HEK293 (cell line): ENCODE data around the gene EHD2.

Experiments used
- GLIS2 ChIP-seq: fragments of 450-650 bp; formaldehyde crosslinking; IDR thresholded peaks from 2 replicates; pipeline ENCODE4 v1.5.1; 2016; ENCODE audit warnings: missing biosample characterization, missing genetic modification characterization
- KLF16 ChIP-seq: fragments of 450-650 bp; formaldehyde crosslinking; IDR thresholded peaks from 2 replicates; pipeline ENCODE4 v1.5.1; 2017; ENCODE audit warnings: missing biosample characterization, missing genetic modification characterization
- OSR2 ChIP-seq: fragments of 450-650 bp; formaldehyde crosslinking; IDR thresholded peaks from 2 replicates; pipeline ENCODE4 v1.5.1; 2016; ENCODE audit warnings: missing biosample characterization, missing genetic modification characterization
- PRDM1 ChIP-seq: fragments of 450-650 bp; formaldehyde crosslinking; IDR thresholded peaks from 2 replicates; pipeline ENCODE4; 2016; ENCODE audit warnings: missing biosample characterization, missing genetic modification characterization
- SP3 ChIP-seq: fragments of 450-650 bp; formaldehyde crosslinking; IDR thresholded peaks from 2 replicates; pipeline ENCODE4 v1.5.1; 2016; ENCODE audit warnings: missing biosample characterization, missing genetic modification characterization
- WT1 ChIP-seq: fragments of 450-650 bp; formaldehyde crosslinking; IDR thresholded peaks from 2 replicates; pipeline ENCODE4 v1.5.1; 2016; ENCODE audit warnings: missing biosample characterization, missing genetic modification characterization
- ZFP37 ChIP-seq: fragments of 450-650 bp; formaldehyde crosslinking; IDR thresholded peaks from 2 replicates; pipeline ENCODE4 v1.5.1; 2016; ENCODE audit warnings: missing biosample characterization, missing genetic modification characterization
- ZFP41 ChIP-seq: fragments of 450-650 bp; formaldehyde crosslinking; IDR thresholded peaks from 2 replicates; pipeline ENCODE4 v1.5.1; 2016; ENCODE audit warnings: missing biosample characterization, missing genetic modification characterization, borderline replicate concordance
- ZFP69B ChIP-seq: fragments of 450-650 bp; formaldehyde crosslinking; IDR thresholded peaks from 2 replicates; pipeline ENCODE4 v1.5.1; 2016; ENCODE audit warnings: missing biosample characterization, missing genetic modification characterization
- ZNF121 ChIP-seq: fragments of 450-650 bp; formaldehyde crosslinking; IDR thresholded peaks from 2 replicates; pipeline ENCODE4 v1.5.1; 2016; ENCODE audit warnings: missing biosample characterization, missing genetic modification characterization
- ZNF155 ChIP-seq: fragments of 450-650 bp; formaldehyde crosslinking; IDR thresholded peaks from 2 replicates; pipeline ENCODE4 v1.5.1; 2016; ENCODE audit warnings: missing biosample characterization, missing genetic modification characterization
- ZNF248 ChIP-seq: fragments of 450-650 bp; formaldehyde crosslinking; IDR thresholded peaks from 2 replicates; pipeline ENCODE4 v1.5.1; 2017; ENCODE audit warnings: missing biosample characterization, missing genetic modification characterization
- ZNF335 ChIP-seq: fragments of 450-650 bp; formaldehyde crosslinking; conservative IDR thresholded peaks from 2 replicates; pipeline ENCODE4 v1.5.1; 2016; ENCODE audit warnings: missing biosample characterization, missing genetic modification characterization
- ZNF354C ChIP-seq: fragments of 450-650 bp; formaldehyde crosslinking; IDR thresholded peaks from 2 replicates; pipeline ENCODE4 v1.5.1; 2016; ENCODE audit warnings: missing biosample characterization, missing genetic modification characterization, low read depth, borderline replicate concordance
- ZNF398 ChIP-seq: fragments of 450-650 bp; formaldehyde crosslinking; IDR thresholded peaks from 2 replicates; pipeline ENCODE4 v1.5.1; 2017; ENCODE audit warnings: missing biosample characterization, missing genetic modification characterization
- ZNF426 ChIP-seq: fragments of 450-650 bp; formaldehyde crosslinking; IDR thresholded peaks from 2 replicates; pipeline ENCODE4 v1.5.1; 2017; ENCODE audit warnings: missing biosample characterization, missing genetic modification characterization, mild to moderate bottlenecking, inconsistent platforms, moderate library complexity
- ZNF473 ChIP-seq: fragments of 450-650 bp; formaldehyde crosslinking; IDR thresholded peaks from 2 replicates; pipeline ENCODE4 v1.5.1; 2017; ENCODE audit warnings: missing biosample characterization, missing genetic modification characterization
- ZNF621 ChIP-seq: fragments of 450-650 bp; formaldehyde crosslinking; IDR thresholded peaks from 2 replicates; pipeline ENCODE4 v1.5.1; 2017; ENCODE audit warnings: missing biosample characterization, missing genetic modification characterization
- ZNF658 ChIP-seq: fragments of 450-650 bp; formaldehyde crosslinking; IDR thresholded peaks from 2 replicates; pipeline ENCODE4; 2016; ENCODE audit warnings: missing biosample characterization, missing genetic modification characterization
- ZNF660 ChIP-seq: fragments of 450-650 bp; IDR thresholded peaks from 2 replicates; pipeline ENCODE4 v1.5.1; 2018; ENCODE audit warnings: missing biosample characterization, mild to moderate bottlenecking, missing genetic modification characterization
- ZNF670 ChIP-seq: fragments of 450-650 bp; formaldehyde crosslinking; IDR thresholded peaks from 2 replicates; pipeline ENCODE4 v1.5.1; 2016; ENCODE audit warnings: missing biosample characterization, missing genetic modification characterization, low read depth
- ZNF677 ChIP-seq: fragments of 450-650 bp; IDR thresholded peaks from 2 replicates; pipeline ENCODE4 v1.5.0; 2018; ENCODE audit warnings: missing biosample characterization, mild to moderate bottlenecking, missing genetic modification characterization, moderate library complexity
- ZNF701 ChIP-seq: fragments of 450-650 bp; formaldehyde crosslinking; IDR thresholded peaks from 2 replicates; pipeline ENCODE4 v1.5.1; 2016; ENCODE audit warnings: missing biosample characterization, missing genetic modification characterization
- ZNF791 ChIP-seq: fragments of 450-650 bp; formaldehyde crosslinking; IDR thresholded peaks from 2 replicates; pipeline ENCODE4 v1.5.1; 2016; ENCODE audit warnings: missing biosample characterization, missing genetic modification characterization
- ZNF792 ChIP-seq: fragments of 450-650 bp; formaldehyde crosslinking; IDR thresholded peaks from 2 replicates; pipeline ENCODE4 v1.5.1; 2016; ENCODE audit warnings: missing biosample characterization, missing genetic modification characterization
- TF ChIP-seq, protein P1 (sequence below): fragments of 450-650 bp; formaldehyde crosslinking; IDR thresholded peaks from 2 replicates; pipeline ENCODE4 v1.5.1; 2017; ENCODE audit warnings: missing biosample characterization, missing genetic modification characterization
- TF ChIP-seq, protein P2 (sequence below): fragments of 450-650 bp; IDR thresholded peaks from 2 replicates; pipeline ENCODE4 v1.5.1; 2018; ENCODE audit warnings: missing biosample characterization, missing genetic modification characterization
- TF ChIP-seq, protein P3 (sequence below): fragments of 450-650 bp; formaldehyde crosslinking; IDR thresholded peaks from 2 replicates; pipeline ENCODE4 v1.5.1; 2016; ENCODE audit warnings: missing biosample characterization, missing genetic modification characterization
- TF ChIP-seq, protein P4 (sequence below): fragments of 450-650 bp; formaldehyde crosslinking; IDR thresholded peaks from 2 replicates; pipeline ENCODE4 v1.5.1; 2016; ENCODE audit warnings: missing biosample characterization, missing genetic modification characterization
- TF ChIP-seq, protein P5 (sequence below): fragments of 450-650 bp; formaldehyde crosslinking; IDR thresholded peaks from 2 replicates; pipeline ENCODE4 v1.5.1; 2016; ENCODE audit warnings: missing biosample characterization, missing genetic modification characterization

EHD2 gene

DNA sequence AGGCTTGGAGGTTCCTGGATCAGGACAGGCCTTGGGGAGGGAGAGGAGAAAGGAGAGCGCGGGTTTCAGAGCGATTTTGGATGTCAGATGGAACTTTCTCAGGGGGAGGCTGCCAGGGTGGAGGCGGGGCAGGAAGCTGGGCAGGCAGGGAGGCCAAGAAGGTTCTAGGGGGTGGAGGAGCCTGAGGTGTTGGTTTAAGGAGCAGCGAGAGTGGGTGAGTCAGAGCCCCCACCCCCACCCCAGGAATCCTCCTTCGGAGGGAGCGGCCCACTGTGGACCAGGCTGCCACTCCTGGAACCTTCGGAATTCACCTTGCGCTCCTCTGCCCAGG lies 16.2 kb downstream of the EHD2 start (continued):
- TF ChIP-seq, protein P1, sequence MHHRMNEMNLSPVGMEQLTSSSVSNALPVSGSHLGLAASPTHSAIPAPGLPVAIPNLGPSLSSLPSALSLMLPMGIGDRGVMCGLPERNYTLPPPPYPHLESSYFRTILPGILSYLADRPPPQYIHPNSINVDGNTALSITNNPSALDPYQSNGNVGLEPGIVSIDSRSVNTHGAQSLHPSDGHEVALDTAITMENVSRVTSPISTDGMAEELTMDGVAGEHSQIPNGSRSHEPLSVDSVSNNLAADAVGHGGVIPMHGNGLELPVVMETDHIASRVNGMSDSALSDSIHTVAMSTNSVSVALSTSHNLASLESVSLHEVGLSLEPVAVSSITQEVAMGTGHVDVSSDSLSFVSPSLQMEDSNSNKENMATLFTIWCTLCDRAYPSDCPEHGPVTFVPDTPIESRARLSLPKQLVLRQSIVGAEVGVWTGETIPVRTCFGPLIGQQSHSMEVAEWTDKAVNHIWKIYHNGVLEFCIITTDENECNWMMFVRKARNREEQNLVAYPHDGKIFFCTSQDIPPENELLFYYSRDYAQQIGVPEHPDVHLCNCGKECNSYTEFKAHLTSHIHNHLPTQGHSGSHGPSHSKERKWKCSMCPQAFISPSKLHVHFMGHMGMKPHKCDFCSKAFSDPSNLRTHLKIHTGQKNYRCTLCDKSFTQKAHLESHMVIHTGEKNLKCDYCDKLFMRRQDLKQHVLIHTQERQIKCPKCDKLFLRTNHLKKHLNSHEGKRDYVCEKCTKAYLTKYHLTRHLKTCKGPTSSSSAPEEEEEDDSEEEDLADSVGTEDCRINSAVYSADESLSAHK (tag by site-specific recombination), result no peak
- TF ChIP-seq ZNF701 (tag by site-specific recombination), result no peak
- TF ChIP-seq ZNF155, result no peak
- TF ChIP-seq, protein P2, sequence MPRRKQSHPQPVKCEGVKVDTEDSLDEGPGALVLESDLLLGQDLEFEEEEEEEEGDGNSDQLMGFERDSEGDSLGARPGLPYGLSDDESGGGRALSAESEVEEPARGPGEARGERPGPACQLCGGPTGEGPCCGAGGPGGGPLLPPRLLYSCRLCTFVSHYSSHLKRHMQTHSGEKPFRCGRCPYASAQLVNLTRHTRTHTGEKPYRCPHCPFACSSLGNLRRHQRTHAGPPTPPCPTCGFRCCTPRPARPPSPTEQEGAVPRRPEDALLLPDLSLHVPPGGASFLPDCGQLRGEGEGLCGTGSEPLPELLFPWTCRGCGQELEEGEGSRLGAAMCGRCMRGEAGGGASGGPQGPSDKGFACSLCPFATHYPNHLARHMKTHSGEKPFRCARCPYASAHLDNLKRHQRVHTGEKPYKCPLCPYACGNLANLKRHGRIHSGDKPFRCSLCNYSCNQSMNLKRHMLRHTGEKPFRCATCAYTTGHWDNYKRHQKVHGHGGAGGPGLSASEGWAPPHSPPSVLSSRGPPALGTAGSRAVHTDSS (tag by site-specific recombination), result no peak
- no peak for TF ChIP-seq ZNF792 (tag by site-specific recombination)
- no peak for TF ChIP-seq ZNF658
- TF ChIP-seq ZNF670, result no peak
- TF ChIP-seq ZNF621 (tag by site-specific recombination), result no peak
- TF ChIP-seq WT1 (tag by site-specific recombination), result peak; percentile 76; the same call in 1 of the 2 replicates
- TF ChIP-seq ZNF354C, result no peak
- TF ChIP-seq, protein P3, sequence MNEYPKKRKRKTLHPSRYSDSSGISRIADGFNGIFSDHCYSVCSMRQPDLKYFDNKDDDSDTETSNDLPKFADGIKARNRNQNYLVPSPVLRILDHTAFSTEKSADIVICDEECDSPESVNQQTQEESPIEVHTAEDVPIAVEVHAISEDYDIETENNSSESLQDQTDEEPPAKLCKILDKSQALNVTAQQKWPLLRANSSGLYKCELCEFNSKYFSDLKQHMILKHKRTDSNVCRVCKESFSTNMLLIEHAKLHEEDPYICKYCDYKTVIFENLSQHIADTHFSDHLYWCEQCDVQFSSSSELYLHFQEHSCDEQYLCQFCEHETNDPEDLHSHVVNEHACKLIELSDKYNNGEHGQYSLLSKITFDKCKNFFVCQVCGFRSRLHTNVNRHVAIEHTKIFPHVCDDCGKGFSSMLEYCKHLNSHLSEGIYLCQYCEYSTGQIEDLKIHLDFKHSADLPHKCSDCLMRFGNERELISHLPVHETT, result peak; percentile 55; the same call in 1 of the 2 replicates
- TF ChIP-seq, protein P4, sequence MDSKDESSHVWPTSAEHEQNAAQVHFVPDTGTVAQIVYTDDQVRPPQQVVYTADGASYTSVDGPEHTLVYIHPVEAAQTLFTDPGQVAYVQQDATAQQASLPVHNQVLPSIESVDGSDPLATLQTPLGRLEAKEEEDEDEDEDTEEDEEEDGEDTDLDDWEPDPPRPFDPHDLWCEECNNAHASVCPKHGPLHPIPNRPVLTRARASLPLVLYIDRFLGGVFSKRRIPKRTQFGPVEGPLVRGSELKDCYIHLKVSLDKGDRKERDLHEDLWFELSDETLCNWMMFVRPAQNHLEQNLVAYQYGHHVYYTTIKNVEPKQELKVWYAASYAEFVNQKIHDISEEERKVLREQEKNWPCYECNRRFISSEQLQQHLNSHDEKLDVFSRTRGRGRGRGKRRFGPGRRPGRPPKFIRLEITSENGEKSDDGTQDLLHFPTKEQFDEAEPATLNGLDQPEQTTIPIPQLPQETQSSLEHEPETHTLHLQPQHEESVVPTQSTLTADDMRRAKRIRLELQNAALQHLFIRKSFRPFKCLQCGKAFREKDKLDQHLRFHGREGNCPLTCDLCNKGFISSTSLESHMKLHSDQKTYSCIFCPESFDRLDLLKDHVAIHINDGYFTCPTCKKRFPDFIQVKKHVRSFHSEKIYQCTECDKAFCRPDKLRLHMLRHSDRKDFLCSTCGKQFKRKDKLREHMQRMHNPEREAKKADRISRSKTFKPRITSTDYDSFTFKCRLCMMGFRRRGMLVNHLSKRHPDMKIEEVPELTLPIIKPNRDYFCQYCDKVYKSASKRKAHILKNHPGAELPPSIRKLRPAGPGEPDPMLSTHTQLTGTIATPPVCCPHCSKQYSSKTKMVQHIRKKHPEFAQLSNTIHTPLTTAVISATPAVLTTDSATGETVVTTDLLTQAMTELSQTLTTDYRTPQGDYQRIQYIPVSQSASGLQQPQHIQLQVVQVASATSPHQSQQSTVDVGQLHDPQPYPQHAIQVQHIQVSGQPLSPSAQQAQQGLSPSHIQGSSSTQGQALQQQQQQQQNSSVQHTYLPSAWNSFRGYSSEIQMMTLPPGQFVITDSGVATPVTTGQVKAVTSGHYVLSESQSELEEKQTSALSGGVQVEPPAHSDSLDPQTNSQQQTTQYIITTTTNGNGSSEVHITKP (tag by site-specific recombination), result no peak; the same call in 1 of the 2 replicates
- peak; percentile 29; the same call in 1 of the 2 replicates for TF ChIP-seq ZNF660 (tag by site-specific recombination)
- TF ChIP-seq PRDM1 (tag by site-specific recombination), result peak; percentile 95; the same call in 1 of the 2 replicates
- TF ChIP-seq ZNF677 (tag by site-specific recombination), result no peak
- TF ChIP-seq ZNF248, result no peak
- no peak for TF ChIP-seq ZNF335 (tag by site-specific recombination)
- peak; percentile 20; the same call in 1 of the 2 replicates for TF ChIP-seq SP3 (tag by site-specific recombination)
- TF ChIP-seq KLF16 (tag by site-specific recombination), result peak; percentile 62; the same call in 1 of the 2 replicates
- TF ChIP-seq GLIS2 (tag by site-specific recombination), result peak; percentile 57
- TF ChIP-seq, protein P5, sequence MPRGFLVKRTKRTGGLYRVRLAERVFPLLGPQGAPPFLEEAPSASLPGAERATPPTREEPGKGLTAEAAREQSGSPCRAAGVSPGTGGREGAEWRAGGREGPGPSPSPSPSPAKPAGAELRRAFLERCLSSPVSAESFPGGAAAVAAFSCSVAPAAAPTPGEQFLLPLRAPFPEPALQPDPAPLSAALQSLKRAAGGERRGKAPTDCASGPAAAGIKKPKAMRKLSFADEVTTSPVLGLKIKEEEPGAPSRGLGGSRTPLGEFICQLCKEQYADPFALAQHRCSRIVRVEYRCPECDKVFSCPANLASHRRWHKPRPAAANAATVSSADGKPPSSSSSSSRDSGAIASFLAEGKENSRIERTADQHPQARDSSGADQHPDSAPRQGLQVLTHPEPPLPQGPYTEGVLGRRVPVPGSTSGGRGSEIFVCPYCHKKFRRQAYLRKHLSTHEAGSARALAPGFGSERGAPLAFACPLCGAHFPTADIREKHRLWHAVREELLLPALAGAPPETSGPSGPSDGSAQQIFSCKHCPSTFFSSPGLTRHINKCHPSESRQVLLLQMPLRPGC, result 0 out of 2 replicates have a peak, but pooled peaks have one; percentile 36
- no peak; the same call in 1 of the 2 replicates for TF ChIP-seq OSR2
- no peak for TF ChIP-seq ZFP41 (tag by site-specific recombination)
- TF ChIP-seq ZFP37 (tag by site-specific recombination), result 0 out of 2 replicates have a peak, but pooled peaks have one; percentile 14
- TF ChIP-seq ZNF473 (tag by site-specific recombination), result no peak
- TF ChIP-seq ZNF426, result no peak
- peak; percentile 85 for TF ChIP-seq ZNF398
- no peak for TF ChIP-seq ZNF121 (tag by site-specific recombination)
- TF ChIP-seq ZFP69B (tag by site-specific recombination), result no peak
- TF ChIP-seq ZNF791 (tag by site-specific recombination), result no peak
